ENCODE data around the gene COL20A1. TPM values are rescaled to one million over a fixed set of nuclear protein-coding genes. Genes with fewer than 3 reads are reported as not detected.

COL20A1 gene
- total RNA-seq, 3 donors from 2014 or later = not detected

DNA sequence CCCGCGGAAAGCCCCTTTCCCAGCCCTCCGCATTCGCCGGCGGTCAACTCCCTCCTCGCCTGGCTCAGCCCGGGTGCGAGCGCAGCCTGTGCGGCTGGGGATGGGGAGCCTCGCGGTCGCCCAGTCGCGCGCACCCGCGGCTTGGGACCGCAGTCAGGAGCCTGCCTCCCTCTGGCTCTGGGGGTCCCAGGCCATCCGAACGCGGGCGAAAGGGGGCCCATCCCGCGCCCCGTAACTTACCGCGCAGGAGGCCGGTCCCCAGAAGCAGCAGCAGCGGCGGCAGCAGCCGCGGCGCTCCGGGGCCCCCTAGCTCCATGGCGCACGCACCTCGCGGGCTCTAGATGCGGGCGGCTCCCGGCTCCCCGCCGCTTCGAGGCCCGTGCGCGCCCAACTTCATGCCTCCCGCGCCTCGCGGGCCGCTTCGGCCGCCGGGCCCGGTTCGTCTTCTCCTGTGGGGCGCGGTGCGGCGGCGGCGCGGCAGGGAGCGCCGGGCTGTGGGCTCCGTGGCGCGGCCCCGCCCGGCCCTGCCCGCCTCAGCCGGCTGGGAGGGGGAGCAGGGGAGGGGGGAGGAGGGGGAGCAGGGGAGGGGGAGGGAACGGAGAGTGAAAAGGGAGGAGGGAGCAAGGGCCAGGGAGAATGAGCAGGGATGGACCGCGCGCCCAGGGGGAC lies 68.0 kb downstream of the COL20A1 start, which contains the start of gene CHRNA4:
Gene CHRNA4 (minus strand): TSS at position 500 of the 669 bp plus-strand sequence. CDS start 184 bp downstream, at position 316.
- H3K4me3 ChIP-seq = peak within 1 kb of the TSS in 1 of 3 donors; percentile 33
- no peak for DNase-seq (ENCODE audit: low spot score in 2 of 2)
- no peak within 1 kb of the TSS for H3K27ac ChIP-seq
- peaks cover 12 to 88% of the 10 kb centered on the region in 2 donors for H3K27me3 ChIP-seq
- intact Hi-C loops (cut with DNase I; ENCODE audit: low total_unique reads) = no loop called here
- H3K9me3 ChIP-seq = no peaks in the 10 kb centered on the region
- TF ChIP-seq POLR2A (IDR thresholded peaks at IDR 0.05) (no peak), POLR2AphosphoS5 (IDR thresholded peaks at IDR 0.05) (no peak)
- TF ChIP-seq, protein P1, sequence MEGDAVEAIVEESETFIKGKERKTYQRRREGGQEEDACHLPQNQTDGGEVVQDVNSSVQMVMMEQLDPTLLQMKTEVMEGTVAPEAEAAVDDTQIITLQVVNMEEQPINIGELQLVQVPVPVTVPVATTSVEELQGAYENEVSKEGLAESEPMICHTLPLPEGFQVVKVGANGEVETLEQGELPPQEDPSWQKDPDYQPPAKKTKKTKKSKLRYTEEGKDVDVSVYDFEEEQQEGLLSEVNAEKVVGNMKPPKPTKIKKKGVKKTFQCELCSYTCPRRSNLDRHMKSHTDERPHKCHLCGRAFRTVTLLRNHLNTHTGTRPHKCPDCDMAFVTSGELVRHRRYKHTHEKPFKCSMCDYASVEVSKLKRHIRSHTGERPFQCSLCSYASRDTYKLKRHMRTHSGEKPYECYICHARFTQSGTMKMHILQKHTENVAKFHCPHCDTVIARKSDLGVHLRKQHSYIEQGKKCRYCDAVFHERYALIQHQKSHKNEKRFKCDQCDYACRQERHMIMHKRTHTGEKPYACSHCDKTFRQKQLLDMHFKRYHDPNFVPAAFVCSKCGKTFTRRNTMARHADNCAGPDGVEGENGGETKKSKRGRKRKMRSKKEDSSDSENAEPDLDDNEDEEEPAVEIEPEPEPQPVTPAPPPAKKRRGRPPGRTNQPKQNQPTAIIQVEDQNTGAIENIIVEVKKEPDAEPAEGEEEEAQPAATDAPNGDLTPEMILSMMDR (IDR thresholded peaks at IDR 0.05) = no peak
- no peaks in the 10 kb centered on the region for H3K36me3 ChIP-seq
- H3K4me1 ChIP-seq = no peaks in the 10 kb centered on the region

DNA sequence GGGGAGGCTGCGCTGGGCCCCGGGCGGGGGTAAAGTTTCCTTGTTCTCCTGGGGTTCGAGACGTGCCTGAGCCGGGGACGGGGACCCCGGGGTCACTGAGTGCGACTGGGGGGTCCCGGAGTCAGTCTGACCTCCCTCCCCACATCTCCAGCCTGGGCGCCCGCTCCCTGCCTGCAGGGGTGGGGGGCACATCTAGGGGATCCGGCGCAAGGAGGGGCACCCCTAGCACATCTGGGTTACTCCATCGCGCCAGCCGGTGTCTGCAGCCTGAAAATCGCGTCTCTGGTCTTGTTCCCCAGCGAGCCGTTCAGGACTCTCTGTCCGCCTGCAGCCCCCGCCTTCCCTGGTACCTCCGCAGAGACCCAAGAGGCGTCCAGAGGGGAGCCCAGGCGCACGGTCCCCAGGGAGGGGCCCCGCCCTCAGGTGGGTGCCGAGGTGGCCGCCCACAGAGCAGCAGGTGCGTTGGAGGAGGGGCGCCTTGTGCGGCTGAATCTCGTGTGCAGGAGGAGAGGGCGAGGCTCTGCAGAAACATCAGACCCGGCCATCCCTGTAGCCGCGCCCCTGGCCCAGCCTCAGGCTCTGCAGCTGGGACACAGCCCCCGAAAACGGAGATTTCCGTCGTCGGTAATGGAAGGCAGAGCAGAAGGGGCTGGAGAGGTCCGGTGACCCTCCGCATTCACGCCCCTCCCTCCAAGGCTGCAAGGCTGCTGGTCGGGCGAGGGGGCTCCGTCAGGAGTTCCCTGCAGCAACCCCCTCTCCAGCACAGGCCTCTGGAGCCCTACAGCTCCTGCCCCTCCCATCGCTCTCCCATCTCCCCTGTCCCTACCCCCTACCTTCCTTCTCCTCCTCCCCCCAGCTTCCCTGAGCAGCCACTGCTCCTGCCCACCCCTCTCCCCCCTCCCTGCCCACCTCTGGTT lies 68.8 kb downstream of the COL20A1 start:
- Histone ChIP-seq H3K4me3 (no peak overlapping the region), H3K9me3 (no peaks in the 10 kb centered on the region), H3K27ac (no peak overlapping the region), H3K36me3 (no peaks in the 10 kb centered on the region), H3K27me3 (peaks cover 12 to 83% of the 10 kb centered on the region in 2 donors), H3K4me1 (no peaks in the 10 kb centered on the region)
- intact Hi-C loops (cut with DNase I; ENCODE audit: low total_unique reads) = no loop called here
- DNase-seq (ENCODE audit: low spot score in 2 of 2) = no peak
- no peak for TF ChIP-seq POLR2AphosphoS5 (IDR thresholded peaks at IDR 0.05)
- TF ChIP-seq, protein P1 (IDR thresholded peaks at IDR 0.05) = no peak
- TF ChIP-seq POLR2A (IDR thresholded peaks at IDR 0.05) = no peak

DNA sequence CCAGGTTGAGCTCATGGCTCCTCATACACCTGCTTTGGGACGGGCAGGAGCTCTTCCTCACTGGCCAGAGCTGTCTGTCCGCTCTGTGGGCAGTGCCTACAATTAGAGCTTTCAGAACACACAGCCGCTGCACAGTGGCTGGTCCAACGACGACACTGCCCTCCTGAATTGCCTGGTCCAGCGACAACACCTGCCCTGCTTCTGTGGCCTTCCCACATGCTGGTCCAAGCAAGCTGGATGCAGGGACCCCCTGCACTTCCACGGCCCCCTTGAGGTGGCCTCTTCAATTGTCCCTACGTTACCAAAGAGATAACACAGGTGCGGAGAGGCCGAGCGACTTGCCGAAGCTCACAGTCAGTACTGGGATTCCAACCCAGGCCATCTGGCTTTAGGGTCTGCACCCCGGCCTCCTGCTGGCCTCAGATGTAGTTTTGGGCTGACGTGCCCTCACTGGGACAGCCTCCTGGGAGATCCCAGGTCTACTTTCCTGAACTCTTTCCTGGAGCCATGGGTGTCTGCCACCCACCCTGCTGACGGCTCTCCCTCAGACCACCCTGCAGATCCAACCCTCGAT lies 69.5 kb downstream of the COL20A1 start:
- H3K27ac ChIP-seq = no peak overlapping the region
- TF ChIP-seq POLR2A (IDR thresholded peaks at IDR 0.05) (no peak), POLR2AphosphoS5 (IDR thresholded peaks at IDR 0.05) (no peak)
- TF ChIP-seq, protein P1 (IDR thresholded peaks at IDR 0.05) = no peak
- H3K36me3 ChIP-seq = no peaks in the 10 kb centered on the region
- H3K9me3 ChIP-seq = no peaks in the 10 kb centered on the region
- peaks cover 12 to 89% of the 10 kb centered on the region in 2 donors for H3K27me3 ChIP-seq
- intact Hi-C loops (cut with DNase I; ENCODE audit: low total_unique reads) = no loop called here
- no peak overlapping the region for H3K4me3 ChIP-seq
- no peaks in the 10 kb centered on the region for H3K4me1 ChIP-seq
- no peak for DNase-seq (ENCODE audit: low spot score in 2 of 2)

DNA sequence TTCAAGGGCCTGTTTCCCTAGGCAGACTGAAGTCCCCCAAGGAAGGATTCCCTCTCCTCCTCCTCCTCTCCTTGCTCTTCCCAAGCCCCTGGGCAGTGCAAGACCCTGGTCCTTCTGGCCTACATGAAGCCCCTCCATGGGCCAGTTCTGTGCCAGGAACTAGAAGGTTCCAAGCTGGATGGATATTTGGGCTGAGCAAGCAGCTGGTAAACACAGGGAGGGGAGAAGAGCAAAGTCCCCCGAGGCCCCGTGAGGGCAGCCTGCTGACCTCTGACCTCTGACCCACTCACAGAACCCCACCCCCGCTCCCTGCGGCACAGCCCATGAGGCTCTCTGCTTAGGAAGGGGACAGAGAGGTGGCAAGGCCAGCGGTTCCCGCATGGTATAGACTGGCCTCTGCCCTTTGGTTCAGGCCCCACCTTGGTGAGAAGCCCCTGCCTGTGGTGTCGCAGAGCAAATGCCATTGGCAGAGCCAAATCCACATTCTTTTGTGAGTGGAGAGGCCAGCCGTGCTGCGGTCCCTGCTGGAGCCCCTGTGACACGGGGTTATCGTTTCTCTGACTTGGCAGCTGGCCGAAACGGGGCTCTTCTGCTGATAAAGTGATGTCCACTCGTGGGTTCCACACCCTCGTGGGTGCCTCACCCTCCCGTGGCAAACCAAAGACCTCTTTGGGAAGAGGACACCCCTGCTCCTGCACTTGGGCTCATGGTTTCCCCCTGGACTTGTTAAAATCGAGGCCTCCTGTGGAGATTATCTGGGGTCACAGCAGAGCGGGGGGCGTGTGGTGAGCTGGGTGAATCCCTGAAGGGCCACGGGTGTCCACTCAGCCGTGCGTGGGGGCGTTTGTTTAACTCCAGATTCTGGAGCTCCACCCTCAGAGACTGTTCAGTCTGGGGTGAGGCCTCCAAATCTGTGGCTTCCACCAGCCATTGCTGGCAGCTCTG lies 70.3 kb downstream of the COL20A1 start:
- H3K4me1 ChIP-seq = no peaks in the 10 kb centered on the region
- H3K36me3 ChIP-seq = no peaks in the 10 kb centered on the region
- TF ChIP-seq, protein P1 (IDR thresholded peaks at IDR 0.05) = no peak
- TF ChIP-seq POLR2AphosphoS5 (IDR thresholded peaks at IDR 0.05) (no peak), POLR2A (IDR thresholded peaks at IDR 0.05) (no peak)
- intact Hi-C loops (cut with DNase I; ENCODE audit: low total_unique reads) = no loop called here
- no peak overlapping the region for H3K27ac ChIP-seq
- H3K4me3 ChIP-seq = no peak overlapping the region
- no peaks in the 10 kb centered on the region for H3K9me3 ChIP-seq
- no peak for DNase-seq (ENCODE audit: low spot score in 2 of 2)
- H3K27me3 ChIP-seq = peaks cover 12 to 88% of the 10 kb centered on the region in 2 donors
